Stimulated activated CD8-positive, alpha-beta memory T cell treated with anti-CD3 and anti-CD28 coated beads, Interleukin-4, amount 100 ng/mL, for 24 hours (primary cell): ENCODE results near the gene SFMBT2.

Source experiments
- DNase-seq: peaks from one replicate; pipeline ENCODE4 v3.0.0-alpha.2; 2020; ENCODE audit warnings: low read depth

Gene SFMBT2

GRCh38 chr10:7135188-7135587 is 275.6 kb downstream of the SFMBT2 start:
- DNase-seq = no peak

GRCh38 chr10:7134448-7134847 is 276.4 kb downstream of the SFMBT2 start:
- no peak for DNase-seq

- DNase-seq = no peak
Observed at GRCh38 chr10:7133958-7134357, 276.9 kb downstream of the SFMBT2 start.

GRCh38 chr10:7133278-7133677 is 277.6 kb downstream of the SFMBT2 start:
- DNase-seq = no peak

- no peak for DNase-seq
Observed at GRCh38 chr10:7130191-7130911, 280.5 kb downstream of the SFMBT2 start.

- no peak for DNase-seq
Observed at GRCh38 chr10:7123774-7124173, 287.1 kb downstream of the SFMBT2 start.

GRCh38 chr10:7122561-7122960 is 288.3 kb downstream of the SFMBT2 start:
- DNase-seq = no peak

GRCh38 chr10:7121154-7121797 is 289.6 kb downstream of the SFMBT2 start:
- peak; percentile 57 for DNase-seq

GRCh38 chr10:7119325-7120015 is 291.4 kb downstream of the SFMBT2 start:
- no peak for DNase-seq

GRCh38 chr10:7117806-7118674 is 292.8 kb downstream of the SFMBT2 start:
- no peak for DNase-seq

GRCh38 chr10:7117177-7117799 is 293.5 kb downstream of the SFMBT2 start:
- DNase-seq = no peak

GRCh38 chr10:7111561-7111960 is 299.3 kb downstream of the SFMBT2 start:
- no peak for DNase-seq

- DNase-seq = no peak
Observed at GRCh38 chr10:7111089-7111488, 299.7 kb downstream of the SFMBT2 start.
